Measurements from ENCODE around the gene SHPK.
"Not testable (repeated sequence)": the region's sequence is repeated elsewhere in the genome, so short reads cannot be mapped to it uniquely, and the experiment has no call there.

Gene SHPK

DNA sequence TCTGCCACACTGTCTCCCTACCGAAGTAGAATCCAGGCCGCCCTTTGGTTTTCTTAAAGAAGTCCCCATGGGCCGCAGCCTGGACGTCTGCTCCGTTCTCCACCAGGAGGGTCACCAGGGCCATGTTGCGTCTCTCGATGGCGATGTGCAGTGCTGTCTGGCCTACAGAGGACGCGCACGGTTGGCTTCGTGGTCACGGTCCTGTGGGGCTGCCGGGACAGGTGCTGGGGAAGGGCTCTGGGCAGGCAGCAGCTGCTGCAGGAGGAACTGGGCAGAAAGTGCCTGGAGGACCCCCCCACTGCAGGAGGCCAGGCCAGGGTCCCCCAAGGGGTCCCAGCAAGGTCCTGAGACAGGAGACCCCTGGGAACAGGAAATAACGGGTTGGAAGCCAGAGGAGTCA, 45.8 kb downstream of the SHPK start:
- DNase-seq (ENCODE audit: low read depth): no peak

DNA sequence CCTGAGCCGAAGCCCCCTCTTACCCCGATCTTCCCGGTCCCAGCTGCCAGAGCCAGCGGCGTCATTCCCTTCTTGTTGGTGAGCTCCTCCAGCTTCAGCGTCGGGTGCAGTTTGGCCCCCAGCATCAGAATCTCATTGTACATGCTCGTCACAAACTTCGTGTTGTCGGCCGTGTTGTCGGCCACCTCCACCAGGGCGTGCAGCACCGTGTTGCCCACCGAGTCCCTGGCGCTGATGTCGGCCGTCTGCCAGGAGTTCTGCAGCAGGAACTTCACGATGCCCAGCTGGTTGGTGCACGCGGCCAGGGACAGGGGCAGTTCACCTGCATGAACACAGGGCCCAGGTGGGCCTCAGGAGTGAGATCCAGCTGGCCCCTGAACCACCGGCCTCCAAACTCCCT, 46.3 kb downstream of the SHPK start:
- no peak for DNase-seq (ENCODE audit: low read depth)

DNA sequence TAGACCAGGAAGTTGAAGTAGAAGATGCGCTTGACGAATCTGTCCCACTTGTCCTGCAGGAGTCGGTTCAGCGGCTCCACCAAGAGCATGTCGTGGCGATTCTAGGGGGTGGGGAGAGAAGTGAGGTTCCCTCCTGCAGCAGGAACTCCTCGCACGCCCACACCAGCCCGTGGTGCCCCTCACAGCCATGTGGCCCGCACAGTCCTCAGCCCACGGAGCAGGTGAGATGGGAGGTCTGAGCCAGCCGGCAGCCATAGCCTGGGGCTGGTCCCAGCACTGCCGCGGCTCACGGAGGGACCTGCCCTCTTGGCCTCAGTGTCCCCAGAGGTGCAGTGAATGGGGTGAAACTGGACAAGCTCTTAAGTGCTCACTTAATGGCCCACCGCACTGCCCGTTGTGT, 50.2 kb downstream of the SHPK start:
- no peak for DNase-seq (ENCODE audit: low read depth)

DNA sequence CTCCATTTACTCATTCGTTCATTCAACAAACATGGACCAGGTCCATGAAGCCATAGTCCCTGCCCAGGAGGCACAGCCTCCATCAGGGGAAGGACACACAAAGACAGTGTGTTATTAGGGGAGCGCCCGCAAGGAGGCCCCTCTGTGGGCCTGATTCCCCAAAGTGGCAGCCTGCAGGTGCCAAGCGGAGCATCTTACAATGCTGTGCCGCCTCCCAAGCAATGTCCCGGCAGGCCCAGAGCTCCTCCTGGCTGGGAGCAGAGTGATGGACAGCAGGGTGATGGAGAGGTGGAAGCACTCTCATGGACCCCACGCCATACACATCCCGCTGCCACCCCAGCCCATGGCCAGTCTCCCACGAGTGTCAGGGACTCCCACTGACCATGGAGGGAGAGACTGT, 52.6 kb downstream of the SHPK start:
- no peak for DNase-seq (ENCODE audit: low read depth)

DNA sequence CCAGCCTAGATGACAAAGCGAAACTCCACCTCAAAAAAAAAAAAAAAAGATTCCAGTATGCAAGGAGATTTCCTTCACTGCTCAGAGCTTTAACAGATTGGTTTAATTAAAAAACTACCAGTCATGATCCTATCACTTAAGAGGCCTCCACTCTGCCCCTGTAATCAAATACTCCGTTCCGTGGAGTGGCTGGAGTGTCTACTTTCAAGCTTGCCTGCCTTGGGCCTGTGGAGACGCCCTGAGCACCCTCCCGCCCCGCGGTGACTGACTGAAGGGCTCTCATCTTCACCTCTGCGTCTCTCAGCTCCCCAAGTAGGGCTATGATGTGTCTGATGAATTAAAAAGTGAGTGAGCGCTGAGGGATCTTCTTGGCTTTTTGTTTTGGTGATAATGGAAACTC, 53.1 kb downstream of the SHPK start:
- DNase-seq (ENCODE audit: low read depth): no peak

DNA sequence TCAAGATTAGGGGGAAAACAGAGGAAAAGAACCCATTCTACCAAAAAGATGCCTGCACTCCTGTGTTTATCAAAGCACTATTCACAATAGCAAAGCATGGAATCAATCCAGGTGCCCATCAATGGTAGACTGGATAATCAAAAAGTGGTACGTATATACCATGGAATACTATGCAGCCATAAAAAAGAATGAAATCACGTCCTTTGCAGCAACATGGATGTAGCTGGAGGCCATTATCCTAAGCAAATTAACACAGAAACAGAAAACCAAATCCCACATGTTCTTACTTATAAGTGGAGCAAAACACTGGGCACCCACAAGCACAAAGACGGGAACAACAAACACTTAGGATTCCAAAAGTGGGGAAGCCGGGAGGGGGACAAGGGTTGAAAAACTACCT, 57.4 kb downstream of the SHPK start:
- DNase-seq (ENCODE audit: low read depth): not testable (repeated sequence)

DNA sequence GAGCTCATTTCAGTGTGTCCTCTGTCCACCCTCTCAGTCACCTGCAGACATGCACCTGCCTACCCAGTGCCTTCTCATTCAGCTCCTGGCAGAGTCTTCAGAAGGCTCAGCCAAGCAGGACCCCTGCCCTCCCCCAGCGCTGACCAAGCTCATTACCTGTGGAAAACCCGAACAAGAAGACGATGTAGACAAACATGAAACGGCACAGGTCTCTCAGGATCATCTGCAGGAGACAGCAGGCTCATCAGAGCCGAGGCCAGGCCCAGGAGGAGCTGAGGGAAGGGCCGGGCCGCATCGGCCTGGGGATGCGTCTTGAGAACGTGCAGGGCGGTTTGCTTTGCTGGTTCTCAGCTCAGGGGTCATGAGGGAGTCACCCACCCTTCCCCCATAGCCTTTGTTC, 59.1 kb downstream of the SHPK start:
- DNase-seq (ENCODE audit: low read depth): no peak

DNA sequence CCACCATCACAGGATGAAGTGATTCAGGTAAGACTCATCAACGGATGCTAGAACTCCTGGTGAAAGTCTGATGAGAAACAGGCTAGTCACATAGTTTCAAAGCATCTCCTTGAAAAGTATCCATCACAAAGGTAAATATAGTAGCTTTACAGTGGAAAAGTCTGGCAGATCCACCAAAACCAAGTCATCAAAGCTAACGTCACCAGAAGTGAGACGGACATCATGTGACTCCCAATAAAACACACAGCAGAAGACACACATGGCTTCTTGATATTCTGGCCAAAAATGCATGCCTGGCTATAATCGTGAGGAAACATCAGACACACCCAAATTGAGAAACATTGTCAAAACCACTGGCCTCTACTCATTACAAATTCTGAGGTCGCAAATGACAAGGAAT, 60.5 kb downstream of the SHPK start:
- DNase-seq (ENCODE audit: low read depth): no peak

DNA sequence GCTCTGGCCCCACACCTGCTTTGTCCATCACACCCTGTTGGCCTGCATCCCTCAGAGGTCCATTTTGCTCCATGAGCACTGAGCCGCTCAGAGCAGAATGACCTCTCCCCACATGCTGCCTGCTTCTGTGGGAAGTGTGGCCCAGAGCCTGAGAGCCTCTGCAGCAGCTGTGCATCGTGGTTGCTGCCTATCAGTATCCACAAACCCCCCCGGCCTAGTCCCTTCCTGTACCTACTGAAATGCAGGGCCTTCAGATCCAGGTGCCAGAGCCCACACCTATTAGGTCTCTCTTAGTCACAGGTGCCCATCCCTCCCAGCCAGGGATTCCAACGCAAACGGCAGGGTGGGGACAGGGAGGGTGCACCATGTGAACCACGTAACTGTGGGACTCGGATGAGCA, 61.8 kb downstream of the SHPK start:
- no peak for DNase-seq (ENCODE audit: low read depth)

DNA sequence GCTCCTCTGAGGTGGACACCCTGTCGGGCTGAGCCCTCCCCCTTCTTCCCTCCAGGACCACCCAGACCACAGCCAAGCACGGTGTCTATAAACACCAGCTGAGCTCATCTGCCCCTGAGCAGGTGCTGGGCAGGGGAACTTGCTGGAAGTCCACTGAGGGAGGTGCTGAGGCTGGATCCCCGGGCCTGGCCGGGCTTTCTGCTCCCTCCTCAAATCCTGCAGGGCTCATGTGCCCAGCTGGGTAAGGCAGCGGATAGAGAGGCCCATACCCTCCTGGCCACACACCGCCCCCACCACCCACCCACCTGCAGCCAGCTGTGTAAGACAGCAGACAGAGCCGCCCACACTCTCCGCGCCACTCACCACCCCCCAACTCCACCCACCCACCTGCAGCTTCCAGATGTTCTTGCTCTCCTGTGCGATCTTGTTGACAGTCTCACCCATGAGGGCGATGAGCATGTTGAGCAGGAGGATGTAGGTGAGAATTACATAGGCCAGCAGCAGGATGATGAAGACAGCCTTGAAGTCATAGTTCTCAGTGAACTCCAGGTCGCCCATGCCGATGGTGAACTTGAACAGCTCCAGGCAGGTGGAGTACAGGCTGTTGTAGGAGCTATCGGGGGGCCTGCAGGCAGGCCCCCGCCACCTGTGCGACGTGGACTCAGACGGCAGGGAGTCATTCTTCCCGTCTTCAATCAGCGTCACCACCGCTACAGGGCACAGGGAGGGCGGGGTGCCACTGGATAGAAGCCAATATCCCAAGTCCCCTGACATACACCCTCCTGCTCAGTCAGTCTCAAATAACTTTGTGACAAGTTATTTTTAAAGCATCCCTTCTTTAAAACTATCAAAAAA, 62.6 kb downstream of the SHPK start:
- no peak for DNase-seq (ENCODE audit: low read depth)

DNA sequence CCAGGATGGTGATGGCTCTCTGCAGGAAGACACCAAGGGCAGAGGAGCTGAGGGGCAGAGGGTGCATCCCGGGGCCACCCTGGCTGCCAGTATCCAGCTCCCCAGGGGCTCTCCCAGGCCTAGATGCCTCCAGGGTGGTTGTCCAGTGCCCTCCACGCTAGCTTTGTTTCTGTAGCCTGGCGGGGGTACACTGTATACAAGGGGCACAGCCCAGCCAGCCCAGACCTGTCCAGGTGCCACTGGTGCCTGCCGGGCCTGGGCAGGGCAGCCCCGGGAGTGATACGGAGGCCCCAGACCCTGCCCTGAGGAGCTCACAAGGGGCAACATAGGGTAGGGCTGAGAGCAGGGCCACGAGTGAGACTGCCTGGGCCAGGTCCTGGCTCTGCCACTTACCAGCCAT, 63.8 kb downstream of the SHPK start:
- DNase-seq (ENCODE audit: low read depth): no peak

DNA sequence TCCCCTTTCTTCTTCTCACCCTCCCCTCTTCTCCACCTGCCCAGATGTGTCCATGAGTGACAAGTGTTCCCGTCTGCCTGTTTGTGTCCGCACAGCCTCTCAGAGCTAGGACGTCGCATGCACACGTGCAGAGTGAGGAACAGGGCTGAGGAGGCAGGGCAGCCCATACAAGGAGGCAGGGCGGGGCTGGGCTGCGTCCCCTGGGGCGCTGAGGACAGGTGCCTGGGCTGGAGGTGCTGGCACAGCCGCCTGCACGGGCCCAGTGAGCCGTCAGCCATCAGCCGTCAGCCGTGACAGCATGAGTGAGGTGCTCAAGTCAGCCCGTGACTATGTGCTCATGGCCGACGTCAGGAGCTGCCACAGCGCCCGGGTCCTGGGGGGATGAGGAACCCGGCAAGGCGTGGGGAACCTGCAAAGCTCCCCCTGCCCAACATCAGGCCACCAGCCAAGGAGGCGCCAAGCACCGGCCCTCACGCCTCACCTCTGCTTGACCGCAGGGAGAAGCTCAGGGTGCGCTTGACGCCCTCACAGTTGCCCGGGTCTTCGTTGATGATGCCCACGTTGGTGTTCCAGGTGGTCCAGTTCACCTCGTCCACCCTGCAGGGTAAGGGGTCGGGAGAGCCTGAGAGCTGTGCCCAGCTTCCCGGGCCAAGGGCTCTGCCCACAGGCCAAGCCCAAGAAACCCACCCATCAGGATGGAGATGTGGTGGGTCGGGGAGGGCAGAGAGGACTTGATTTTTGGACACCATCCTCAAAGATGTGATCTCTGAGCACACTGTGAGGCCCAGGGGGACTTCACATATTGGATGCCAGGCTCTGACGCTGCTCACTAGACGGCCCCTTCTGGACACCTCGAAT, 64.8 kb downstream of the SHPK start:
- no peak for DNase-seq (ENCODE audit: low read depth)

DNA sequence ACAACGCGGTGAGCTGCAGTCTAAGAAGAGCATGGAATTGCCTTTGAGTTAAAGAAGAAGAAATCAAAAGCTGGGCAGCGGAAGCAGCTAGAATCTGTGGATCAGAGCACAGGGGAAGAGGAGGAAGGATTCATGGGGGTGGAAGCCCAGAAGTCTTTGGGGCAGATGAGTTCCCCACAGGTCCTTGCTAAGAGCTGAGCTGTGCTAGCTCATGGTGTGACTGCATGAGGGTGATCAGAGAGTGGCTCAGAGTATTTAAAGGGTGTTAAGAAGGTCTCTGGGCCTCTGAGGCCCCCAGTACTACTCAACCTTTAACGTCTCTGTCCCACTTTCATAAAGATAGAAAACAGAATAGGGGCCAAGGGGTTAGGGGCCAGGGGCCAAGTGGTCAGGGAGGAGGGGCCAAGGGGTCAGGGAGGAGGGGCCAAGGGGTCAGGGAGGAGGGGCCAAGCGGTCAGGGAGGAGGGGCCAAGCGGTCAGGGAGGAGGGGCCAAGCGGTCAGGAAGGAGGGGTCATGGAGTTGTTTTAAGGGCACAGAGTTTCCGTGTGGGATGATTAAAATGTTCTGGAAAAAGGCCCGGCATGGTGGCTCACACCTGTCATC, 66.4 kb downstream of the SHPK start:
- DNase-seq (ENCODE audit: low read depth): no peak

DNA sequence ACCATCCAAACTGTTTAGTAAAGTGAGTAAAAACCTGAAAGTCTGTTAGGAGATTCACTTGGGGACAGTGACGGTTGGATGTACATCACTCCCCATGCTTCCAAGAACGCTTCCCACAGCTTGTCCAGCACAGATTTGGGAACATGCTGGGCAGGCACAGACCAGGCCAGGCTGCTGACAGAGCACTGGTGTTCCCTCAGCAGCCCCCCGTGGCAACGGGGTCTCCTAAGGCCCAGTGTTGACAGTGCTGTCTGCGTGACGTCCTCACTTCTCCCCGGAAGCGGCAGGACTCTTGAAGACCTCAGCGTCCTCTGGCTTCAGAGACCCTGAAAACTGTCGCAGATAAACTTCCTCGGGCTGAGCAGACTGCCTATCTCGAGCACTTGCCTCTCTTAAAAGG, 69.5 kb downstream of the SHPK start:
- no peak for DNase-seq (ENCODE audit: low read depth)

DNA sequence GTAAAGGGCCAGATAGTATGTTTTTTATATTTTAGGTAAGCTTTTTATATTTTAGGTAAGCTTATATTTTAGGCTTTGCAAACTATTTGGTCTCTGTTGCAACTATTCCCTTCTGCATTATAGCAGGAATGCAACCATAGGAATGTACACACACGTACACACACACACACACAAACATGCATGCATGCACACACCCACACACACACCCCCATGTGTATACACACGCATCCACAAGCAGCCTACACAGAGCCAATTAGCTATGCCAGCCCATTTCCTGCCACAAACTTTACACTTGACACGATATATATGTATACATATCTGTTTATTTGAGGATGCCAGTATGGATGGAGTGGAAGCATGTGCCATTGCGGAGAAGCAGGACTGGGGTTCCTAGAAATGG, 70.9 kb downstream of the SHPK start:
- DNase-seq (ENCODE audit: low read depth): no peak

DNA sequence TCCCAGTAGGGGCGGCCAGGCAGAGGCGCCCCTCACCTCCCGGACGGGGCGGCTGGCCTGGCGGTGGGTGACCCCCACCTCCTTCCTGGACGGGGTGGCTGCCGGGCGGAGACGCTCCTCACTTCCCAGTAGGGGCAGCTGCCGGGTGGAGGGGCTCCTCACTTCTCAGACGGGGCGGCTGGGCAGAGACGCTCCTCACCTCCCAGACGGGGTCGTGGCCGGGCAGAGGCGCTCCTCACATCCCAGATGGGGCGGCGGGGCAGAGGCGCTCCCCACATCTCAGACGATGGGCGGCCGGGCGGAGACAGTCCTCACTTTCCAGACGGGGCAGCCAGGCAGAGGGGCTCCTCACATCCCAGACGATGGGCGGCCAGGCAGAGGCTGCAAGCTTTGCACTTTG, 71.8 kb downstream of the SHPK start:
- not testable (repeated sequence) for DNase-seq (ENCODE audit: low read depth)

DNA sequence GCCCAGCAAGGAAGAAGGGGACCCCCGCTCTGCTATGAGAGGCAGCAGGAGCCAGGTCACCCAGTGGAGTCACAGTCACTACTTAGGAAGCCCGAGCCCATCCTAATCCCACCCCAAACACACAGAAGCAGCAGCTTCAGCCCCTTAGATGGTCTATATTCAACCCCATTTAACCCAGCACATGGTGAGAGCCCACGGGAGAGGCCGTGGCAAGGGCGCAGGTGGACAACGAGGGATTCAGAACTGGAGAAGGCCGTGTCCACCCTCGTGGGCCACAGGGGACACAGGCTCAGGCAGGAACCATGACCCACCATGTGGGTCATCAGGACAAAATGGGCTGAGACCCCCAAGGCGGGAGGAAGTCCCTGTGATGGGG, 76.8 kb downstream of the SHPK start:
- no peak for DNase-seq (ENCODE audit: low read depth)

DNA sequence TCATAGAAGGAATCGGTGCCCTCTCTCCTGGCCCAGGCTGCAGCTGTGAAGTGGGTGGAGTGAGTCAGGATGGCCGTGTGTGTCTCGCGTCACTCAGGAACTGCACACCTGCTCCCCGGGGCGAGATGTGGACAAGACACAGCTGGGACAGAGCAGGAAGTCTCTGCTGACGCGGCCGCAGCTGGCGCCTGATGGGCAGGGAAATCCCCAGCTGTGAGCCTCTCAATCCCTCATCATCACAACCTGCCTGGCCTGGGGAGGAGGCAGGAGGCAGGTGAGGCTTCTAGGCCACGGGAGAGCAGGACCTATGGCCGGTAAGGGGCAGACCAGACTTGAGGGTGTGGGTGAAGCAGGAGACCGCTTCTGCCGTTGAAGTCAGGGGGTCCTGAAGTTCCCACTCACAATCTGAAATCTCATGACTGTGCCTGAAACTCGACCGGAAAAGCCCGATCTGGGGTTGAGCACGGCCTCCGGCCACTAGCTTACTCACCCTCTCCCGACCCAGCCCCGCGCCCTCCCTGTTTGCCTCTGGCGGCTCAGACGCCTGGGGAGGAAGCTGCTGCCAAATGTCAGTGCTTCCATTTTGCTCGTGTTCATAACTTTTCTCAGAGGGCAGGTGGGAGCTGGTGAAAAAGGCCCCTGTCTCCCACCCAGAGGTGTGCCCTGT, 77.3 kb downstream of the SHPK start:
- peak; percentile 25 for DNase-seq (ENCODE audit: low read depth)
